ENCODE data around the gene SPECC1.
"Not testable (repeated sequence)": the region's sequence is repeated elsewhere in the genome, so short reads cannot be mapped to it uniquely, and the experiment has no call there.

The SPECC1 gene

DNA sequence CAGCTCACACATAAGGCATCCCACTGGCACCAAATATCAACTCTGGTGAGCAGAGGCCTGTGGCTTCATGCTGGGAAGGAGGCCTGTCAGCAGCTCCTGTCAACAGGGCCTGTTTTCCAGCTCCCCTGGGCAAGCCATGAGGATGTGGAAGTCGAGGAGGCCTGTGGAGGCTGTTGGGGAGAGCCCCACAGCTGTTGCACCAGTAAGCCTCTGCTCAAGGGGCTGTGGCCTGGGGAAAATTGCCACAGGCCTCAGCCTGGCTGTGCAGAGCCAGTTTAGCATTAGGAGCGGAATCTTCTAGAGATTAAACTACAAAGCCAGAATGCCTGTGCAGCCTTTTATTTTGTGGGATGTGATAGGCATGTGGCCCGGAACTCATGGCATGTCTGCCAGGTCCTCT, 202.1 kb downstream of the SPECC1 start:
- DNase-seq = no peak

DNA sequence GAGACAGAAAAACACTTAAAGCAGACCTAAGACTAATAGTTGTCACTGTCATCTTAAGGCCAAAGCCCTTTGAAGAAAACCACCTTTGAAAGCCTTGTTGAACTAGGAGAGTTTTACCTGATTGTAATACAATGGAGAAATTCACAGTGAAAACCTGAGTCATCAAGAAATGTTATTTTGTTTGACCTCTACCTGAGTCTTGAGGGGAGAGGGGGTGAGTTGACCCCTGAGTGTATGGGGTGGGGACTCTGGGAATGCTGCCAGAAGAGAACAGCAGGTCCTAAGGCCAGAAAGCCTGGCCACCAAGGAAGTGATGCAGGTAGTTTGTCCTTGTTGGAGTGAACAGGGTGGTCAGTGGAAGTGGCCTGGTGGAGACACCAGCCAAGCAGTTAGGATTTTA, 204.3 kb downstream of the SPECC1 start:
- DNase-seq = no peak

DNA sequence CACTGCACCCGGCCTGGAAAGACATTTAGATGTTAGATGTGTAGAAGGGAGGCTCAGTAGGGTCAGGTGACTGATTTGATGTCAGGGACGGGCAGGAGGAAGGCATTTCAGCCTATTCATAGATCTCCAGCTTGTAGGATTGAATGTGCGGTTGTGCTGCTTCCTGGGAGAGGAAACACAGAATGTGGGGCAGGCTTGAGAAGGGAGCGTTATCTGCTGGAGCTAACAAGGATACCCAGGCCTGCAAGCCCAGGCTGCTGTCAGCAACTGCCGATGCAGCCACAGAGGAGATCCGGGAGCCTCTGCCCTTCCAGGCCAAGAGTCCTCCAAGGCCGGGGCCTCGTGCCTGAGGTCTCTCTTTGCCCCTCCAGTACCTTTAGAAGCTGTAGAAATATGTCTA, 205.6 kb downstream of the SPECC1 start:
- DNase-seq = peak; percentile 29

DNA sequence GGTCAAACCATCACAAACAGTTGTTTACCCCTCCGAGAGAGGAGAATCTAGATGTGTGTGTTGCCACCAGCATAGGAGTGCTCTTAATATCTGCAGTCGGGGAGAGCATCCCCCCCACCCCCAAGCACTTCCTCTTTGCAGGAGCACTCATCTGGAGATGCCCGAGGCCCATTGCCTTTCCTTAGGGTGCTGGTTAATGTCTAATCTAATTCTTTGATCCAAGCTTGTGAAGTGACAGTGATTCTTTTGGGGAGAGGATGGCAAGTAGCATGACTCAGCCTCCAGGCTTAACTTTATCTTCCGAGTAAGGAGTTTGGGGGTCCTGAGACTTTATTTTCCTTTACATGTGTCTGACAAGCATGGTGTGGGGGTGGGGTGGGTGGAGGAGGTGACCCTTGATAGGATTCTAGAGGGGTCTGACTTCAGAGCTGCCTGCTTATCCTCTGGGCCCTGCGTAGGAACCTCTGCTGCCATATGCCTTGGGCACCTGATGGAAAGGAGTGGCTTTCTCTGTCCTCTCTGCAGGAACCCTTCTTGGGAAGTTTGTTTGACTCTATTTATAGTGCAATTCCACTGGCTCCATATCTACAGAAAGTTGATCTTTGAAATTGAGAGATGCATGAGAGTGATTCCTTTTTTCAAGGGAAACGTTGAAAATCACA, 207.1 kb downstream of the SPECC1 start:
- DNase-seq = no peak

DNA sequence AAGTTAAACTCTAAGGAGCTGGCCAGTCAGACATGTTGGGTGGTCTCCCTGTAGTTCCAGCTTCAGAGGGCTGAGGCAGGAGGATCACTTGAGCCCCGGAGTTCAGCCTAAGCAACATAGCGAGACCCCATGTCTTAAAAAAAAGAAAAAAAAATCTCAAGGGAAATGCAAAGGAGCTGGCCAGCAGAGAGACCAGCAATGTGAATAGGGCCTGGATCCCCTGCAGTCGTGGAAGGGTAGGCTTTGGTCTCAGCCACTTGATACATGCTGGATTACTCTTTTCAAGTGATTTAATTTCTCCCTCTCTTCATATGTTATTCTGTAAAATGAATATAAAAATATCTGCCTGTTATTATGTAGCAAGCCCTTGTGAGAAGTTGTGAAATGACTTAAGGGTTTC, 207.7 kb downstream of the SPECC1 start:
- no peak for DNase-seq

DNA sequence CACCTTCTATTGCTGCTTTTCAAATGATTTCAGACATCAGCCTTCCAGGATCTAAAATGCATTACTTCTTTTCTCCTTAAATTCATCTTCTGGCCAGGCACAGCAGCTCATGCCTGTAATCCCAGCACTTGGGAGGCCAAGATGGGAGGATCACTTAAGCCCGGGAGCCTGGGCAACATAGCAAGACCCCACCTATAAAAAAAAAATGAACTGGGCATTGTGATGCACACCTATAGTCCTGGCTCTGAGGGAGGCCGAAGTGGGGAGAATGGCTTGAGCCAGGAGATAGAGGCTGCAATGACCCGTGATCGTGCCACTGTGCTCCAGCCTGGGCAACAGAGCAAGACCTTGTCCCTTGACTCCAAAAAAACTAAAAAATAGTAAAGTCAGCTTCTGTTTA, 208.5 kb downstream of the SPECC1 start:
- no peak for DNase-seq

DNA sequence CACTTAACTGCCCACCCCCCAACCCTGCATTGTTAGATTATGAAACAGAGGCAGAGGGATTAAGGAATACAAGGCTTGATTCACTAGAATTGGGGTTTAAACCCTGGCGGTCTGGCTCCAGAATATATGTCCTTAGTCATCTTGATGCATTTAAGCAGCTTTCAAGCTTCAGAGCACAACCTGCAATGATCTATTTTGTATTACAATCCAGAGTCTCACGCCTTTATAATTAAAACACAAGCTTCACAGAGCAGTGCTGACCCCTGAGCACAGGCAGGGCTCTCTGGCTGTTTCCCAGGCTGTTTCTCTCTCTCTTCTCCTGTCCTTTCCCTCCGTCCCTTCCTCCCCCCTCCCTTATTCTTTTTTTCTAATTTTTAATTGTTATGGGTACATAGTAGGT, 209.1 kb downstream of the SPECC1 start:
- no peak for DNase-seq

DNA sequence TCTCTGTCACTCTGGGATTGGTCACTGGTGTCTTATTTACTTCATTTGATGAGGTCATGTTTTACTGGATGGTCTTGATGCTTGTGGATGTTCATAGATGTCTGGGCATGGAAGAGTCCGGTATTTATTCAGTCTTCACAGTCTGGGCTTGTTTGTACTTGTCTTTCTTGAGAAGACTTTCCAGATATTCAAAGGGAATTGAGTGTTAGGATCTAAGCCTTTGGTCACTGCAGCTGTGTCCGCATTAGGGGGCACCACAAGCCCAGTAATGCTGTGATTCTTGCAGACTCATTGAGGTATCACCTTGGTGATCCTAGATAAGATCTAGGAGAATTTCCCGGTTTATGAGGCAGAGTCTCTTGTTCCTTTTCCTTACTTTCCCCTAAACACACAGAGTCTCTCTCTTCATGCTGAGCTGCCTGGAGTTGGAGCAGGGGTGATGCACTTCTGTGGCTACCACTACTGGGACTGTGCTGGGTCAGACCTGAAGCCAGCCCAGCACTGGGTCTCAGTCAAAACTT, 214.7 kb downstream of the SPECC1 start:
- DNase-seq = no peak

DNA sequence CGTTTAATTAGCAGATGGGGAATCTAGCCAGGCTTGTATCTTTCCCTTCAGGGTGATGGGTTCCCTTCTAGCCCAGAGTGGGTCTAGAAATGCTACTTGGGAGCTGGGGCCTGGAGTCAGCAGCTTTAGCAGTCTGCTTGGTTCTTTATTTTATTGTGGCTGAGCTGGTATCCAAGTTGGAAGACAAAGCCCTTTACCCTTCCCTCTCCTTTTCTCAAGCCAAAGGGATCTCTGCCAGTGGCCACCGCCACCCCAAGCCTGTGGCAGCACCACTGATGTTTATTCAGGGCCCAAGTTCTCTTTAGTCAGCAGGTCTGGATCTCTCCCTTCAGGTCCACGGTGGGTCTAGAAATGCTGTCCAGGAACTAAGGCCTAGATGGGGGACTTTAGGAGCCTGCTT, 215.2 kb downstream of the SPECC1 start:
- no peak for DNase-seq

DNA sequence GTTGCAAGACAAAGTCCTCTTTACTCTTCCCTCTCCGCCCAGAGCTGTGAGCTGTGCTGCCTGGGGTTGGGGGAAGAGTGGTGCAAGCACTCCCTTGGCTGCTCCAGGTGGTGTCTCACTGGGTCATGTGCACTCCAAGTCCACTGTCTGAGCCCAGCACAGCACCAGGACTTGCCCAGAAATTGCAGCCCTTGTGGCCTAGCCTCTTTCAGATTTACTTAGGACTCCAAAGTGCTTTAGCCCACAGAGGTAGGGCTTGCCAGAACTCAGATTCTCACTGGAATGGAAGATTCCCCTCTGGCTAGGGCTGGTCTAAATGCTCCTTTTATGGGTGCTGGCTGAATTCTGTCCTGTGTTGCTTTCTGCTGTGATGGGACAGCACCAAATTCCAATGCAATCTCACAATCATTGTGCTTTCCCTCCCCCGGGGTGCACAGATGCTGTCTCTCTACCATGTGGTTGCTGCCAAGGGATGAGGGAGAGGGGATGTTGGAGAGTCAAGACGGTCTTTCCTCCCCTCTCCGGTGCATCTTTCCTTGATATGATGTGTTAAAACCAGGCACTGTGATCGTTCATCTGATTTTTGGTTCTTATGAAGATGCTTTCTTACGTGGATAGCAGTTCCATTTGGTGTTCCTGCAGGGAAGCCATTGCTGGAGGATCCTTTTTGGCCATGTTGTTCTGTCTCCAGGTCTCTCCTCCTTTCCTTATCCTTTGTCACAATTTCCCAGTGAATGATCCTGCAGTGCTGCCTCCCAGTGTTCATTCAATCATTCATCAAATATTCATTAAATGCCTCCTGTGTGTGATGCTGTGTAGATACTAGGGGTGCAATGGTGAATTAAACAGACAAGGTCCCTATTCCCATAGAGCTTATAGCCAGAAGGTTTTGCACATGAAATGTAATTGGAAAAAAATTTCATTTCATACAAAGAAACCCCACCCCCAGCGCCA, 216.3 kb downstream of the SPECC1 start:
- DNase-seq = peak; percentile 61

DNA sequence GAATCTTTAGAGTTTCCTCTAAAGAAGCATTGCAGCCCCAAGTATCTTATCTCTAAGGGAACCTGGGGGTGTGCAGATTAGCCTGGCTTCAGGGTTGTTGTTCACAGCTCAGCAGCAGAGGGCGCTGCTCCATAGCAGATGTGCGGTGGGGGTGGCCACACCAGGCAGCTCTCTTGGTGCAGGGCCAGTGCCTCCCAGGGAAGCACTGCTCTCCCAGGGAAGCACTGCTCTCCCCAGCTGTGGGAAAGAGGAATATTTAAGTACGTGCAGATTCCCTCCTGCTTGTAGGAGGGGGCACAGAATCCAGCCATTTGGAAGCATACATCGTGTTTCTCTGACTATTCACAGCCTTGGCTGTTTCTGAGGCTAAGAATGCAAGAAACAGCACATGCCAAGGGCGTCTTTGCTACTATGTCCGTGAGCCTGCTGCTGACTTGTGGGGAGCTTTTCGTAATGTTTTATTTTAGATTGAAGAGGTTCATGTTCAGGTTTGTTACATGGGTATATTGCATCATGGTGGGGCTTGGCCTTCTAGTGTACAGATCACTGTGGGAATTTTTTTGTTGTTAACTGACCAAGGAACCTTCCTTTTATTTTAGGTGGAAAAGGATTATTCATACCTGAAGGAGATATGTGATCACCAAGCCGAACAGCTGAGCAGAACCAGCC, 217.8 kb downstream of the SPECC1 start:
- DNase-seq = peak; percentile 92

DNA sequence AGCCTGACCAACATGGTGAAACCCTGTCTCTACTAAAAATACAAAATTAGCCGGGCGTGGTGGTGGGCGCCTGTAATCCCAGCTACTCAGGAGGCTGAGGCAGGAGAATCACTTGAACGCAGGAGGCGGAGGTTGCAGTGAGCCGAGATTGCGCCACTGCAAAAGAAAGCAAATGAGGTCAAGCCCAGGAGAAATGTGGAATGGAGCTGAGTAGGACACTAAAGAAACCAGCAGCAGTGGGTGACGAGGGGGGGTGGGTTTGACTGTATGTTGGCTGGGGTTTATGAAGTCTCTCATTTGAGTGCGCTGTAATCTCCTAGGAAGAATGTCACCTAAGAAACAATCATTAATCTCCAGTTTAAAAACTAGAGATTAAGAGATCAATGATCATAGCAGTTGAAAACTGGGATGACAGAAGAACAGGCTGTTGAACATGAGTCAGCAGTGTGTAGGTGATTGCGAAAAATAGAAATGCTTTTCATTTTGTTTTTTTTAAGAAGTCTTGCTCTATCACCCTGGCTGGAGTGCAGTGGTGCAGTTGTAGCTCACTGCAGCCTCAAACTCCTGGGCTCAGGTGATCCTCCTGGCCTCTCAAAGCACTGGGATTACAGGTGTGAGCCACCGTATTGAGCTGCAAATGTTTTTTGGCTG, 218.7 kb downstream of the SPECC1 start:
- not testable (repeated sequence) for DNase-seq

DNA sequence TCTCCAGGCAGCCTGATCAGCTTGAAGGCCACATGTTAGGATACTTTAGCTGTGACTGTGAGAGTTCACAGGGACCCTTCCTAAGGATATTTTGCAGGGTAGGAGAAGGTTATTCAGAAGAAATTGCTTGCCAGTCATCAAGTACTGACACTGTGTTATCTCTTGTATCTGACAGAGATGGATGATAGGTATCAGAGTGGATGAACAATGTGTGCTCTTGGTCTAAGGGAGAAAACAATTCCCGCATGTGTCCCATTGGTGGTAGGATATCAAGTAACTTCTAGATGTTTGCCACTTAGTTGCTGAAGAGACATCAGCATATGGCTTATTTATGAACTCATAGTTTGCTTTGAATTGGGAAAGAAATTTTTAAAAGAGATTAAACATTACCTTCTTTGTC, 219.3 kb downstream of the SPECC1 start:
- DNase-seq = no peak

DNA sequence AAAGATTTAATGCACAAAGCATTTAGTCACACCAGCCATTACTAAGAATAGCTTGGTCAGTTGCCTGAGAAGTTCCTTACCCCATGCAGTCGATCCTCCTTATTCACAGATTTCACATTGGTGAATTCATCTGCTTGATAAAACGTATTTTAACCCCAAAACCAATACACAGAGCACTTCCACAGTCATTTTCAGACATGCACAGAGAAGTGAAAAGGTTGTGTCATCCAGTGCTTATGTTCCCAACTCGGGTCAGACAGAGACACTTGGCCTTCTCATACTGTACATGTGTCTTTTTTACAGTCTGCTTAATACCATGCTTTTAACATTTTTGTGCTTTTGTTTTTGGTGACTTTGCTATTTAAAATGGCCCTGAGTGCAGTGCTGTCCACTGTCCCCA, 219.7 kb downstream of the SPECC1 start:
- DNase-seq = no peak

DNA sequence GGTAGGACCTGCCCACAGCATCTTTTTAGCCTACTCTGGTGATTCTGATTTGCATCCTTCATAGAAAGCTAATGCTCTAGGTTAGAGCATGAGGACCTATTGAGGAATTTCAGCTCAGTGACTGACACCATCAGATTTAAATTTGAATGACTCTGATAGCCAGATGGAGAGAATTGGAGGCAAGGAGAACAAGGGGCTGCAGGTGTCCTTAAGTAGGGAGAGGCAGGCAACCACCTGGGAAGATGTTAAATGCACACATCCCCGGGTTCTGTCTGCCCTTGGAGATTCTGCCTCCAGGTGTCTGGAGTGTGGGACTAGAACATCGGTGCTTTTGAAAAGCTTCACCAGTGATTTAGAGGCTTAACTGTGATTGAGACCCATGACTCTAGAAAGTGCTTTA, 221.8 kb downstream of the SPECC1 start:
- no peak for DNase-seq

DNA sequence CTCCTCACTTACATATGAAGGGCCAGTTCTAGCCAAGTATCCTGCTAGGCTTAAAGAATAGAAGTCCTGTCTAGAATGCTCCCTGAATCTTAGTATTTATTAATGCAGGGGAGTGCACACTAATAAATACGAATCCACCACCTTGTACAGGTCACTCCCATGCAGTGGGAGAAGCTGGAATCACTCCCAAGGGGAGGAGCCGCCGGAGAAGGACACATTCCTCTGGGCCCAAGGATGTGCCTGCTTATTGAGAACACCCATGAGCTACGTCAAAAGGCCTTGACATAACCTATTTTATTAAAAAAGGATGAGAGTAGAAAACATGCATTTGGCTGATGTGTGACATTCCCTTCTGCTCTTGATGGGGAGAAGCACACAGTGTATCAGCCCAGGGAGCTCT, 223.5 kb downstream of the SPECC1 start:
- DNase-seq = no peak

DNA sequence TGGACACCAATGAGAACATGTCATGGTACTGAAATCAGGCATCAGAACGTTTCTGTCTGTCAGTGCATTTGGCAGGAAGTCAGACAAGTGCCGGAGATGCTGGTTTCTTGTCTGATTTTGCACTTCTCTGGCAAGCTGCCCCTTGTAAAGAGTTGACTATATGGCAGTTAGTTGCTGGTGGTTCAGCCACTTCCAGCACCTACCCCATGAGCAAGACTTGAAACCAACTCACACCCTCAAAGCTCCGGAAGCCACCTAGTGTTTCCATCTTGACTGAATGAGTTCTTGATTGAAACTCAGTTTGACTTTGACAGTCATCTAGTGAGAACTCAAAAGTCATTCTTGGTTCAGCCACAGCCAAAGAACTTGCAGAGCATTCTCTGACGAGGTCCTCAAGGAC, 225.1 kb downstream of the SPECC1 start:
- DNase-seq = no peak

DNA sequence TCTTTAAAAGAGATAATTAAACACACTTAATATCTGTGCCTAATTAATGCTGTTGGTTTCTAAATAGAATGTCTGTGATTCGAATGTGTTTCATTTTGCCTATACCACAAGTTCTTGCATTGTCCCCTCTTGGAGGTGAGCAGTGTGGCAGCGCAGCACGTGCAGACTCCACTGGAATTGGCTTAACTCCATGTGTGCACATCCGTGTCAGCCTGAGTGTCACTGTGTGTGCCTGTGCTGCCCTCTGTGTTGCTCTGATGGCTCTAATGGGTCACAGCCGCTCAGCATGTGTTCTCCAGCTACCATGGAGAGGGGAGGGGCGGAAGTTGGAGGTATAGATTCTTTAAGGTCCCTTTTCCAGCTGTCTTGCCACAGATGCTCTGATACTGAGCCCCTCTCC, 226.6 kb downstream of the SPECC1 start:
- DNase-seq = peak; percentile 28

DNA sequence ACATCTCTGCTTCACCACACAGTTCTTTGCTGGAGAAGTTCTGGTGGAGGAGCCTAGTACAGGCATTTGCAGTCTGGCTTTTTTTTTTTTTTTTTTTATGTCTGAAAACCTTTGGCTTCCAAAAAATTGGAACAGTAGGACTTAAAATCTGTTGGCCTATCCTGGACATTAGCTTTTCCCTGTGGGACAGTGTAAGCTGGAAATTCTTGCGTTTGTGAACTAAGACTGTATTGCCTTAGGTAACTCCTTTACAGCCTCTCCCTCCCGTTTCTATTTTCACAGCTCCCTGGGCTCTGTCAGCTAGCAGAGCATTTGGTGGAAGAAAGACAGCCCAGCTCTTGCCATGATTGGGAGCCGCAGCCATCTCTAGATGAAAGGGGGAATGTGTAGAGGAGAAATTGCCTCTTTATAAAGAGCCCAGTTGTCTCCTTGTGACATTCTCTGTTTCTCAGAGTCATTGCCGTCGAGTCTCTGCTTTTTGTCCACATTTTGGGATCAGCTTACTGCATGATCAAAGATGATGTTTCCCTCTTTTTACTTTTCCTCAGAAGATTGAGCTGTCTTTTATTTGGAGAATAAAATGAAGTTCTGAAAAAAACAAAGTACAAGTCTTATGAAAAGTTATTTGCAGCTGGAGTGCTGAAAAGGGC, 227.5 kb downstream of the SPECC1 start:
- DNase-seq = peak; percentile 23

DNA sequence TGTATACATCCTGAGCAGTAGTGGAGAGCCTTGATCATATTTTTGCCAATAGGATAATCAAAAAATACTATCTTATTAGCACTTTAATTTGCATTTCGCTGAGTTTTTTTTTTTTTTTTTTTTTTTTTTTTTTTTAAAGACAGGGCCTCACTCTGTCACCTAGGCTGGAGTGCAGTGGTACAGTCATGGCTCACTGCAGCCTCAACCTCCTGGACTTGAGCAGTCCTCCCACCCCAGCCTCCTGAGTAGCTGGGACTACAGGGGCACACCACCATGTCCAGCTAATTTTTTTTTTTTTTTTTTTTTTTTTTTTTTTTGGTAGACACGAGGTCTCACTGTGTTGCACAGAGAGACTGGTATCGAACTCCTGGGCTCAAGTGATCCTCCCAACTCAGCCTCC, 230.6 kb downstream of the SPECC1 start:
- not testable (repeated sequence) for DNase-seq

DNA sequence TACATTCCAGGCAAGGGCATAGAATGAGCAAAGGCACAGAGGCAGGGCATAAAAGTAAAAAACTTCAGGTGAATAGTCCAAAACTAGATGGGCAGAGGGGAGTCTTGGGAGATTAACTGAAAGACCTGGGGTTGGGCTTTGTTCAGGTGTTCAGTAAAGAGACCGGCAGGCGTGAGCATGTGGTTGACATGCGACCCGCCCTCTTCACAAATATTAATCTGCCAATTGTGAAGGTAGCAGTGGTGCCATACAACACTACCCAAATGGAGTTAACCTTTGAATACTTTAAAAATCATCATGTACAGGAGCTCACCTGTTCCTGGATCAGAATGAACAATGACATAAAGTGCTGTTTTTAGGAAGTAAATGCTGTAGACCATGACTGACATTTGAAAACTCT, 232.7 kb downstream of the SPECC1 start:
- DNase-seq = no peak

DNA sequence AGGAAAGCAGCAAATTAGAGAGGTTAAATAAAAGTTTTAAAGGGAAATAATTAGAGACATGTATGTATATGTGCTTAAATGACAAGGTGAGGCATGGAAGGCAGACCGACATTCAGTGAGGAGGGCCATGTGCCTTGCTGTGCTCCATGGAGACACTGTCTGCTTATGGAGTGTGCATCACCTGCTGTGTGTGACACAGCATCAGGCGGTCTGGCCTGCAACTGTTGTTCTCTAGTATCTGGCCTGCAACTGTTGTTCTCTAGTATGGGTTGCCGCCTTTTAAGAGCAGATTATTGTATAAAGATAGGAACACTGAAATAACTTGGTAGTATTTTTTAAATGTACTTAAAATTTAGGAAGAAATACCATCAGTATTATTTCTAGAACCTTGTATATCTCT, 233.1 kb downstream of the SPECC1 start:
- DNase-seq = no peak

DNA sequence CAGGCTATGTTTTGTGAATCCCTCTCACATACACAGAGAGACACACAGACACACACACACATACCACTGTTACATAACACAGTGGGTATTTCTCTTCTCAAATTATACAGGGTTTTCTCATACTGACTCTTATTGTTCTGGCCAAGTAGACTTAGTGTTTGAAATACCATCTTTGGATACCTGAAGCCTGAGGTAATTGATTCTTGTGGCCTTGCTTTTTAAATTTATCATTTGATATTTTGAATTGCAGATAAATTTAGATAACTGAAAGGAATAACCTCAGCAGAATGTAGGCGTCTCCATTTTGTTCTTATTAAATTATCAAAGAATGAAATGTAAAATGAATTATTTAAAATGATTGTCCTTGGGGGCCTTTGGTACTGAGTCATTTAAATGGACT, 234.4 kb downstream of the SPECC1 start:
- no peak for DNase-seq

Measured in midbrain (tissue), 1 donor.